Fibroblast of skin of scalp (primary cell): ENCODE data around the gene CLSTN3.

ENCODE experiments used
- DNase-seq: peaks from one replicate; pipeline ENCODE4 v3.0.0-alpha.2; 2013

Gene CLSTN3

GRCh38 chr12:7127916-7128626 is 2.1 kb upstream of the CLSTN3 start:
- DNase-seq: no peak

GRCh38 chr12:7128681-7129286 is 1.4 kb upstream of the CLSTN3 start, which contains the start of gene RBP5:
Gene RBP5 (minus strand): TSS chr12:7128889. CDS start chr12:7128775, 114 bp downstream.
- no peak for DNase-seq

- no peak for DNase-seq
Observed at GRCh38 chr12:7129287-7129871, 792 bp upstream of the CLSTN3 start.

- DNase-seq: peak; percentile 45
Observed at GRCh38 chr12:7130701-7131501, 730 bp downstream of the CLSTN3 start.

- DNase-seq: no peak
Observed at GRCh38 chr12:7131502-7131866, 1.3 kb downstream of the CLSTN3 start.

- DNase-seq: no peak
Observed at GRCh38 chr12:7134396-7135166, 4.4 kb downstream of the CLSTN3 start.

GRCh38 chr12:7136071-7136470 is 5.9 kb downstream of the CLSTN3 start:
- no peak for DNase-seq

- no peak for DNase-seq
Observed at GRCh38 chr12:7136676-7137075, 6.5 kb downstream of the CLSTN3 start.

- DNase-seq: no peak
Observed at GRCh38 chr12:7137908-7138307, 7.7 kb downstream of the CLSTN3 start.

- DNase-seq: no peak
Observed at GRCh38 chr12:7139200-7139599, 9.0 kb downstream of the CLSTN3 start.

GRCh38 chr12:7141351-7142005 is 11.3 kb downstream of the CLSTN3 start:
- no peak for DNase-seq

- peak; percentile 60 for DNase-seq
Observed at GRCh38 chr12:7142056-7142644, 12.0 kb downstream of the CLSTN3 start.

- no peak for DNase-seq
Observed at GRCh38 chr12:7142809-7143465, 12.8 kb downstream of the CLSTN3 start.

GRCh38 chr12:7143564-7143963 is 13.4 kb downstream of the CLSTN3 start:
- no peak for DNase-seq

- peak; percentile 46 for DNase-seq
Observed at GRCh38 chr12:7144414-7145120, 14.4 kb downstream of the CLSTN3 start.

- no peak for DNase-seq
Observed at GRCh38 chr12:7145671-7146070, 15.5 kb downstream of the CLSTN3 start.

GRCh38 chr12:7146228-7146627 is 16.1 kb downstream of the CLSTN3 start:
- no peak for DNase-seq

- no peak for DNase-seq
Observed at GRCh38 chr12:7146906-7147305, 16.7 kb downstream of the CLSTN3 start.

- no peak for DNase-seq
Observed at GRCh38 chr12:7150356-7150755, 20.2 kb downstream of the CLSTN3 start.

- no peak for DNase-seq
Observed at GRCh38 chr12:7150841-7151240, 20.7 kb downstream of the CLSTN3 start.
